Erythroblast (primary cell): Measurements from ENCODE around the gene GMDS.

ENCODE experiments used
- GATA1 ChIP-seq: IDR thresholded peaks from 2 replicates; pipeline ENCODE4 v1.6.1; 2011; ENCODE audit warnings: low read depth, mild to moderate bottlenecking, control low read depth, low read length, moderate library complexity
- POLR2A ChIP-seq: IDR thresholded peaks from 2 replicates; pipeline ENCODE4 v1.6.1; 2011; ENCODE audit warnings: mild to moderate bottlenecking, low read length

GRCh38 chr6:1870251-1870650 is 375.2 kb downstream of the GMDS start:
- no peak for TF ChIP-seq POLR2A
- TF ChIP-seq GATA1: no peak
